Measurements from ENCODE around the gene FES. TPM values are rescaled to one million over a fixed set of nuclear protein-coding genes. Genes with fewer than 3 reads are reported as not detected.
A peak's percentile ranks its signal among the peaks of the same experiment; 100 is the strongest.
"Not testable (repeated sequence)": the region's sequence is repeated elsewhere in the genome, so short reads cannot be mapped to it uniquely, and the experiment has no call there.

FES gene
- total RNA-seq, 1 donor from 2014 or later, result 15.4 TPM

GRCh38 chr15:90902840-90903732, 18.8 kb downstream of the FES start, which contains the start of gene MAN2A2:
Gene MAN2A2, plus strand, starts transcription at chr15:90903302. Its CDS starts 906 bp downstream, at chr15:90904208.
- ATAC-seq (peak; percentile 62), DNase-seq (peak; percentile 82)
- intact Hi-C loops (cut with micrococcal nuclease), result no loop called here

- DNase-seq (peak; percentile 35), ATAC-seq (peak; percentile 21)
- intact Hi-C loops (cut with micrococcal nuclease), result no loop called here
These were observed 19.6 kb downstream of the FES start for GRCh38 chr15:90903733-90904536.

GRCh38 chr15:90904746-90905145, 20.4 kb downstream of the FES start:
- DNase-seq (peak; percentile 12), ATAC-seq (no peak)
- intact Hi-C loops (cut with micrococcal nuclease), result no loop called here

- DNase-seq (peak; percentile 31), ATAC-seq (no peak)
- intact Hi-C loops (cut with micrococcal nuclease), result no loop called here
These were observed 21.2 kb downstream of the FES start for GRCh38 chr15:90905306-90906180.

- DNase-seq, result peak; percentile 27
- intact Hi-C loops (cut with micrococcal nuclease), result no loop called here
- ATAC-seq, result no peak
These were observed 22.0 kb downstream of the FES start for GRCh38 chr15:90906181-90906849.

- peak; percentile 35 for DNase-seq
- no peak for ATAC-seq
- intact Hi-C loops (cut with micrococcal nuclease), result no loop called here
These were observed 22.9 kb downstream of the FES start for GRCh38 chr15:90907051-90907660.

- intact Hi-C loops (cut with micrococcal nuclease), result no loop called here
- DNase-seq, result peak; percentile 45
- peak; percentile 53 for ATAC-seq
These were observed 23.7 kb downstream of the FES start for GRCh38 chr15:90907838-90908507.

- intact Hi-C loops (cut with micrococcal nuclease); ATAC-seq: not testable (repeated sequence)
- DNase-seq, result peak; percentile 29
These were observed 25.1 kb downstream of the FES start for GRCh38 chr15:90909449-90909848.

- ATAC-seq, result no peak
- intact Hi-C loops (cut with micrococcal nuclease), result no loop called here
- peak; percentile 5 for DNase-seq
These were observed 25.7 kb downstream of the FES start for GRCh38 chr15:90909976-90910375.

GRCh38 chr15:90910441-90911301, 26.4 kb downstream of the FES start:
- intact Hi-C loops (cut with micrococcal nuclease), result no loop called here
- ATAC-seq, result no peak

GRCh38 chr15:90911302-90911623, 27.0 kb downstream of the FES start:
- no peak for ATAC-seq
- intact Hi-C loops (cut with micrococcal nuclease), result no loop called here
- peak; percentile 23 for DNase-seq

More at GRCh38 chr15:90910441-90911301, 26.4 kb downstream of the FES start:
- peak; percentile 21 for DNase-seq

- DNase-seq (peak; percentile 30), ATAC-seq (no peak)
- intact Hi-C loops (cut with micrococcal nuclease), result no loop called here
These were observed 27.8 kb downstream of the FES start for GRCh38 chr15:90911906-90912769.

GRCh38 chr15:90912770-90913075, 28.4 kb downstream of the FES start:
- DNase-seq, result peak; percentile 19
- intact Hi-C loops (cut with micrococcal nuclease), result no loop called here
- ATAC-seq, result no peak

- intact Hi-C loops (cut with micrococcal nuclease), result no loop called here
- DNase-seq (peak; percentile 11), ATAC-seq (no peak)
These were observed 29.2 kb downstream of the FES start for GRCh38 chr15:90913398-90913944.

- DNase-seq (peak; percentile 26), ATAC-seq (no peak)
- intact Hi-C loops (cut with micrococcal nuclease), result no loop called here
These were observed 30.2 kb downstream of the FES start for GRCh38 chr15:90914305-90915080.
